HG03342 (cell line): ENCODE measurements around the gene VPS37D.
"Not testable (repeated sequence)": the region's sequence is repeated elsewhere in the genome, so short reads cannot be mapped to it uniquely, and the experiment has no call there.

Source experiments
- ATAC-seq: cut with Tn5 transposase; IDR thresholded peaks from one replicate; pipeline ENCODE4 v1.9.1; 2021; ENCODE audit warnings: mild to moderate bottlenecking, moderate library complexity; ENCODE audit not compliant: unreplicated experiment

Gene VPS37D

DNA sequence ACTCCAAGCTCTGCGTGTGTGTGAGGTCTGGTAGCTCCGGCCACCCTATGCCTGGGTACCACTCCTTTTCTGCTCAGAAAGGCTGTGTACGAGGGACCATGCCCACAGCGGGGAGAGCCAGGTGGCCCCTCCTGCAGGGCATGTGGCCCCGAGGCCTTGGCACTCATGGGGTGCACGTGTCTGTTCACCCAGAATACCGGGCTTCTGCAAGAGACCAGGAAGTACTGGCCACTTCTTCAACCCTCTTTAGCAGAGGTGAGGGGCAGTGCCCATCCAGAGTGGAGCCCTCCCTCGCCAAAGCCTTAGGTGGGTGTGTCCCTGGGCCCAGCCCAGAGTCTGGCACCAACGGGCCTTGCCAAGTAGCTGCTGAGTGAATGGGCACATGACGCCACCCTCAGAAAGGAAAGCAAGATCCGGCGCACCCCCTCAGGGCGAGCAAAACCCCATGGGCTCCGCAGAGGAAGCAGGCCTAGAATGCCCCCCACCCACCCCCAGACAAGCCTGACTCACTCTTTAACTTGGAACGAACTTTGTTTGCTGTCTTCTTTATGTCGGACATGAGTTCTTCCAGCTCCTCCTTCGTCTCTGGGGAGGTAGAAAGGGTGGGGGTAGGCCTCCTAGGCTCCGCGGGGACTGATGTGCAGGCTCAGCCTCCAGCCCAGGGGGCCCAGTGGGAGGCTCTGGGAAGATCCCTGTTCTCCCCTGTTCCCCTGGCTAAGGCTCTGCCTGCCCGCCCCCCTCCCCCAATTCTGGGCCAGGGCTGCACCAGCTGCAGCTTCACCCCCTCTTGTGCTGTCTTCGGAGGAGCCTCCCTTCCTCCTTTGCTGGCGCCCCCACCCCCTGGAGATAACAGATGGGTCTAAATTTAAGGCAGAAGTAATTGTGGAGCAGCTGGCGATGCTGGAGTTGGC is 37.3 kb downstream of the VPS37D start:
- no peak for ATAC-seq

DNA sequence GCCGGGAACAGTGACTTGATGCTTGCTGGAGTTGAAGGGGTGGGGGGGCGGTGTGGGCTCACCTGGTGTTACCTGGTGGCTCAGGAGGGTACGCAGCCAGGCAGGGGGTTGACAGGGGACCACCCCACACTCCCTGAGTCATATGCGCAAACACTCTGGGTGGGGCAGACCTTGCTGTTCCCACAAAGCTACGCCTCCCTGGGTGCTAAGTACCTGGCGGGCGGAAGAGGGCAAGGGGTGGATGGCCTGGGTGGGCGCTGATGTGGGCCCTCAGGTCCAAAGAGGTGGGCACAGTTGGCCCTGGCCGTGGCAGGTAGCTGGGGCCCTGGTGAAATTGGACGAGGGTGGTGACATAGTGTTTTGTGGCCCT is 37.9 kb downstream of the VPS37D start:
- ATAC-seq, result no peak

DNA sequence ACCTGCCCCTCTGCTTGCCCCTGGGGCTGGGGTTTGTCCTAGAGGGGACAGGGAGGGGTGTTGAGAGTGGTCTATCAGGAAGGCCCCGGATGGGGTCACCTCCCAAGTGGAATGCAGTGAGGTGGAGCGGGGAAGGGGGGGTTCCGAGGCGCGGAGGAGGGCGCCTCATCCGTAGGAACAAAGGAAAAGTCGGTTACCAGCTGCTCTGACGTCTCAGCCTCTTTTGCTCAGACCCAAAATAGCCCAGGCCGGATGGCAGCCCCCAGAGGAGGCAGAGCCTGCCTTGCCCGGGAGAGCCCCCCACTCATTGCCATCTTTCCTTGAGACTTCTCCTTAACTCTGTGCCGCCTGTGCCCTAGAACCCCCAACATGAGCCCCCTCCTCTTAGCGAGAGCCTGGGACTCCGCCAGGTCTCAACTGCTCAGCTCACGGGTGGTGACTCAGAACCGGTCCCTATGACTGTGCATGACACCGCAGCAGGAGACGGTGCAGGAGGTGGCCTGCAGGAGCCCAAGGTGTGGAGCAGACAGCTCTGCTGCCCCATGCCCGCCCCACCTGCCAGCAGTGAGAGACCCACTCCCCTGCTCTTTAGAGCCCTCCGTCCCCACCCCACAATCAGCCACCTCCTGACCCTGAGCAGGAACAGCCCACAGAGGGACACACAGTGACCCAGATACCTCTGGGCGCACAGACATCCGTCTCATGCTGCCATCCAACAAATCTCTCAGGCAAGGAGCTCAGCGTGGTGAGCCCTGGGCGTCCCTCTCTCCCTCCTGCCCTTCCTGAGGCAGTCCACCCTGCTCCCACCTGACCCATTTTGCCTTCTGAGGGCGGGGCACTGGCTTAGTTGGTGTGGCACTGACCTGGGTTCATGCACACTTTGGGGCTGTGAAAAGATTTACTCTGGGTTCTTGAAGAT is 38.8 kb downstream of the VPS37D start:
- no peak for ATAC-seq

DNA sequence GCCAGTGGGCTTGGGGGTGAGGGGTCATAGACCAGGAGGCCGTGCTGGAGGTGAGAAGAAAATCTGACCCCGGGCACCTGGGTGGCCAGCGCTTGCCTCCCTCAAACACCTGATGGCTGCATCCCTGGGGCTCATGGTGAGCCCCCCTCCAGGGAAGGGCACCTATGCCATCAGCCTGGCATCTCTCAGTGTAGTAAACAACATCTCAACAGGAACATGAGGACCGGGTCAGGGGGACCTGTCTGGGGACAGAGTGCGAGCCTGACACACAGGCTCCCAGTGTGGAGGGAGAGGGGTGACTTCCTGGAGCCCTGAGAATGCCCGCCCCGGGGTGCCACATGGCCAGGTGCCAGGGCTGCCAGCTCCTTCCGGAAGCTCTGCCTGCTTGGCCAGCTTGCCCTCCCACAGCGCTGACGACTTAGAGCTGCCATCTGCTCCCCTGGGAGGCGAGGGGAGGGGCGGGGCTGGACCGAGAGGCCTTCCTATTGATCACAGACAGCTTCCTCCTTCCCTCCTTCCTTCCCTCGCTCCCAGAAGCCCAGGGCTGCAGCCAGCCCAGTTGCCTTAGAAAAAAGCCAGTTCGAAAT is 39.5 kb downstream of the VPS37D start:
- ATAC-seq, result no peak

DNA sequence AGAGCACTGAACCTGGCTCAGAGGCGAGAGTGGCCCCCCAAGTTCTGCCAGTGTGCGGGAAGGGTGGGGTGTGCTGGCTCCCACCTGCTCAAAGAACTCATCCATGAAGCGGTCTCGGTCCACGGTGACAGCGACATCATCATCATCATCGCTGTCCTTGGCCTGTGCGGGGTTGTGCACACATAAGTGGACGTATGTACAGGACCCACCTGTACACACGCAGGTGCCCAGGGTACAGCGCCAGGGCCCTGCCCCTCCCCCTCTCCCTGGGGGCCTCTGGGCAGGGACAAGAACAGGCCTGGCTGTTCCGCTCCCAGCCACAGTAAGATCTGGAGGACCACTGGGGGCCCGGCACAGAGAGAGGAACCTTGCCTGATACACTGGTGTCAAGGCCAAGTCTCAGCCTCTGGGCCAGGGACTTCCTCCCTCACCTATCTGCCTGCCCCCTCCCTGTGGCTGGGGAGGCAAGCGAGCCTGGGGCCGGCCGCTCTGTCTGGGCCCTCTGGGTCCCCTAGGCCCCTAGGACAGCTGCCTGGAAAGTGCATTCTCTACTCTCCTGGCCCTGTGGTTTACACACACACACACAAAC is 41.4 kb downstream of the VPS37D start:
- no peak for ATAC-seq

DNA sequence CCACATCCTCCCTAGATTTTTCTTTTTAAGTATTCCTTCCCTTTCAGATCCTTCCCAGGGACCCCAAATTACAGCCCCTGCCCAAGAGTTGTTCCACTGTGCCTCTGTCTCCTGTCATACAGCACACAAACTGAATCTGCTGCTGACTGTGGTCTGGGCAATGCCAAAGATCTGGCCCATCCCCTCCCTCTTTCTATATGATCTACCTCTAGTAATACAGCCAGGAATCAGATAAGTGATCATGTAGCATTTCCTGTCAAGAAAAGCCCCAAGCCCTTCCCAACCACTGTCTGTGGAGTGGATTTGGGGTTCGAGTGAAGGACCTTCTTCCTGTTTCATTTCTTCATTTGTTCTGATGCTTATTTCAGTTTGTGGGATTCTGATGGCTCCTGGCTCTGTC is 45.1 kb downstream of the VPS37D start:
- ATAC-seq, result no peak

DNA sequence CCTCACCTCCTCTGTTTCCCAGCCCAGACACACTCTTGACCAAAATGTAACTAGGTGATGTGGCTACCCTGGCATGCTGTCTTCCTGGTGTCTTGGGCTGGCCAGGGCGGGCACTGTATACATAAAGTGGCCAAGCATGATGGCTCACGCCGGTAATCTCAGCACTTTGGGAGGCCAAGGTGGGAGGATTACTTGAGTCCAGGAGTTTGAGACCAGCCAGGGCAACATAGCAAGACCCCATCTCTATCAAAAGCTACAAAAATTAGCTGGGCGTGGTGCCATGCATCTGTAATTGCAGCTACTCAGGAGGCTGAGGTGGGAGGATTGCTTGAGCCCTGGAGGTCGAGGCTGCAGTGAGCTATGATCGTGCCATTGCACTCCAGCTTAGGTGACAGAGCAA is 45.7 kb downstream of the VPS37D start:
- ATAC-seq, result not testable (repeated sequence)

DNA sequence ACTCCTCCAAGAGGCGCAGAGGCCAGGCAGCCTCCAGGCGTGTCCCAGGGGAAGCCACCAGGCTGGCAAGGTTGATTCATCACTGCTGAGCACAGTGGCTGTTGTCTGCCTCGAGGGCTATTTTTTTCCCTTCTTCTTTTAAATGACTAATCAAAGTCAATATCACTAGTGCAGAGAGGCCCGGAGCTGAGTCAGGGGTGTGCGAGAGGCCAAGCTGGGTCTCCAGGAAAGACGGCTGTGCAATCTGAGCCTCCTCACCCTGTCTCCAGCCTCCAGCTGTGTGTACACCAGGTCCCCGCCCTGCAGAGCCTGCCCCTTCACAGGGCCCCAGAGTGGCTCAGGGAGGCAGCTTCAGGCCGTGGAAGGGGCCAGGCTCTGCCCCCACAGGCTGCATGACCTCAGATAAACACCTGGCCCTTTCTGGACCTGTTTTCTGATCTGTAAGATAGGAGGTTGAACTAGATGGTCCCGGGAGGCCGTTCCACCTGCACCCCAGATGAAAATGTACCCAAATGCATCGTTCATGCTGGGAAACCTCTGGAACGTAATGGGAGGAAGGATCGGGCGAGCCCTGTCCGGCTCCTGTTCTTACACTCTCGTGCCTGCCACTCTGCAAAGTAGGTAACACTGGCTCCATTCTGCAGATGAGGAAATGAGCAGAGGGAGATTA is 48.2 kb downstream of the VPS37D start:
- ATAC-seq, result no peak

DNA sequence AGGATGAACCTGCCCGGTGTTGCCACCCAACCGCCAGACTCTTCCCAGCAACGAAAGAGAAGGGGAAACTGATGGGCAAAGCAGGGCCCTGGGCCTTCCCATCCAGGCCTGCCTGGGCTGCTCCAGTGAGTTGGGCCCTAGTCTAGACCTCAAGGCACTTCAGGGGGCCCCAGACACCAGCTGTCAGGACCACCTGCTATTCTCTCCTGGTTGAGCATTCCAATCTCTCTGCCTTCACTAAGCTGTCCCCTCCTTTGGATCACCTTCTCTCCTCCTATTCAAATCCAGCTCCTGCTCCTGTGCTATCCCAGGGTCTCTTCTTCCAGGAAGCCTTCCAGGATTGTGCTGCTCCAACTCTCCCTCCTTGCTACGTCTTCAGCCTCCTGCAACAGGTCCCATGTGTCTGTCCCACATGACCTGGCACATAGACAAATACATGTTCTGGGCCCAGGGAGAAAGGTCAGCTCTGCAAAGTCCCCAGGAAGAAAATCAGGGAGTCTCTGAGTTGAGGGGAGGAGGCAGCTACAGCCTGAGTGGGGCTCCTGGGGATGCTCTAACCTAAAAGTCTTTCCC is 48.8 kb downstream of the VPS37D start:
- no peak for ATAC-seq

DNA sequence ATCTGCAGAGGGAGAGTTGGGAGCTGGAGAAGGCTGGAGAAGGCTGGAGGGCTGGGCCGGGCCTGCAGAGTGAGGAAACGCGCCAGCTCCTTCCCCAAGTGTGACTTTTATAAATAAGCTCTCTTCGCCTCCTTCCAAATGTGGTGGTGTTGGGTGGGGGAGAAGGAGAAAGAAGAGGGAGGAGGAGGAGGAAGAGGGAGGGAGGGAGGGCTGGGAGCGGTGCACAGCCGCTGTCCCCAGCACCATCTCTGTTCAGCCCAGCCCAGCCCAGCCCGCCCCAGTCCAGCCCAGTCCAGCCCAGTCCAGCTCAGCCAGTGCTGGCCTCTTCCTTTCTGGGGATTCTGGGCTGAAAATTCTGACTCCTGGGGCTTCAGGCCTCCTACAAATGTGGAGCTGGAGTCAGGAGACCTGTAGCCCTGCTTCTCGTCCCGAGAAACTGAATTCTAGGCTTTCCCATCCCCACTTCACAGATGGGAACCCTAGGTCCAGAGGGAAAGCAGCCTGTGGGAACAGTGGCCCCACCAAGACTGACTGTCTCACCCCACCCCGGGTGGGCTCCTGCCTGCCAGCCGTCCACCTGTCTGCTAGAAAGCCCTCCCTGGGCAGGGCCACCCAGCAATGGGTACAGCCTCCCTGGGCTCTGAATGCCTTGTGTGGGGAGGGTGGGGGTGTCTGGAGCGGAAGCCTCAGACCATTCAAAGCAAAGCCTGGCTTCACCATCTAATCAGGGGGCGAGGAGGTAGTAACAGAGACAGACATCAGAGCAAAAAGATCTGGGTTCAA is 49.6 kb downstream of the VPS37D start:
- no peak for ATAC-seq

DNA sequence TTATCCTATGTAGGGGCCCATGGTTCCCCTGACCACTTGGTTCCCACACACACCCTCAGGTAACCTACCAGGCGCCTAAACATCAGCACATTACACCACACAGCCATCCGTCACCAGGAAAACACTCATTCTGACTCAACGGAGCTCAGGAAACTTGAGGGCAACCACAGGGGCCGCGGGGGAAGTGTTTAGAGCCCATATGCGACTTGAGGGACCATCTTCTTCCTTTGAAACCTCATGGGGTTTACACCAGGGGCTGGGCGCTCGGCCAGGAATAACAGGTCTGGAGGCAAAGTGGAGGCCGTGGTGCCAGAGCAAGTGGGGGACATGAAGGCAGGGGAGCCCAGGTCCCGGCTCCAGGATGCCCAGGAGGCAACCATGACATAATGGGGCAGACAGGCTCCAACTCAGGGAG is 50.4 kb downstream of the VPS37D start:
- no peak for ATAC-seq

DNA sequence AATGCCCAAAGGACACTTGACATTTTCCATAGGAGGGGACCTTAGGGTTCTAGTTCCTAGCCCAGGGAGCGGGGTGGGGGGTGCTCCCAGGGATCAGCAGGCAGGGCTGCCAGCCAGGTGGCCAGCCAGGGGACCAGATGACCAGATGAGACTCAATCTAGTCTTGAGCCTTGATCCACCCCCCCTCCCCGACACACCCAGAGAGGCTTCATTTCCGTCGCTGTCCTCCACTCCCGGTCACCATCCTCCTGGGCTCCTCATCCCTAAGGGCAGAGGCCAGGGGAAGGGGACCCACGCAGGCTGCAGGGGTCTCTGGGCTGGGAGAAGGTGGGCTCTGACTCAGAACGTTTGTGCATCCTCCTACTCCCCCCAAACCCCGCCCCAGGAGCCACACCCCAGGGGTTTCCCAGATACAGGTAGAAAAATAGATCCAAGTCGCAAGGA is 50.8 kb downstream of the VPS37D start:
- no peak for ATAC-seq

DNA sequence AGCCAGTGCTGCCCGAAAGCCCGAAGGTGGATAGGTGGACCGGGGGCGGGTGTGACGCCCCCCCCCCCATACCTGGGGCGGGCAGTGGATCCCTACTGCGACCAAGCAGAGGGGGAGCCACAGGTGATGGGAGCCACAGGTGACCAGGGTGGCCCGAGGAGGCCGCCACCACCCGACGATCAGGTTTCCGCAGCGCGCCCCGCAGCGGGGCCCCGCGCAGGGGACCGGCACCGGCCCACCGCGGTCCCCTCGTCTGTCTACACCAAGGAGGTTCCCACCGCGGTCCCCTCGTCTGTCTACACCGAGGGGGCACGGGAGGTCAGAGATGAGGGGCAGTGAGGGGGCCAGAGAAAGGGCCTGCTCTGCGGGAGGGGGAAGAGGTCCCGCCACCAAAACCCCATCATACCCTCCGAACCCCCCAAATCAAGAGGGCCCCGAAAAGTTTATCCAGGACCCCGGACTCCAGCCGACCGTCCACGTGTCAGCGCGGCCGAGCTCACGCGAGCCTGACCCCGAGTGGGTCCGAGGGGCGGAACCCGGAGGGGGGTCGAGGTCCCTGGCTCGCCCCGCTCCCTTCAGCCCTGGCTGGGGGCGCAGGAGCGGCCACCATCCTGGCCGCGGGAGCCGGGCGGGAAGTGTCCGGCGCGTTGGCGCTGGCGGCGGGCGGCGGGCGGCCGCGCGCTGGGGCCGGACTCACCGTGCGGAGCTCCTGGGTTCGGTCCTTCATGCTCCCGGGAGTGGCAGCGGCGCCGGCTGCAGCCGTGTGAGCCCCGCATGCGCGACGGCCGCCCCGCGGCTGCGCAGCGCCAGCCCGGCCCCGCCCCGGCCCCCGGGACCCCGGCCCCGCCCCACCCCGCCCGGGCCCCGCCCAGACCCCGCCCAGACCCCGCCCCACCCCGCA is 51.5 kb downstream of the VPS37D start, which contains the start of gene STX1A:
TSS of gene STX1A (minus strand) at position 765 of the 901 bp plus-strand sequence. CDS start at position 727, 38 bp downstream.
- ATAC-seq, result peak; percentile 70

DNA sequence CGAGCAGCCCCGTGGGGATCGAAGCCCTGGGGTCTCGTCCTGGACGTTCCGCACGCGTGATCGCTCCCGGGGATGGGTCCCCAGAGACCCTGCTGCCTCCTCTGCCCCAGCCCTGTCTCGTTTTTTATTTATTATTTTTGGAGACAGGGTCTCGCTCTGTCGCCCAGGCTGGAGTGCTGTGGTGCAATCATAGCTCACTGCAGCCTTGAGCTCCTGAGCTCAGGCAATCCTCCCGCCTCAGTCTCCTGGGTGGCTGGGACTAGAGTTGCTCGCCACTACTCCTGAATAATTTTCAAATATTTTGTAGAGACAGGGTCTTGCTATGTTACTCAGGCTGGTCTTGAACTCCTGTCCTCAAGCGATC is 52.2 kb downstream of the VPS37D start:
- no peak for ATAC-seq

DNA sequence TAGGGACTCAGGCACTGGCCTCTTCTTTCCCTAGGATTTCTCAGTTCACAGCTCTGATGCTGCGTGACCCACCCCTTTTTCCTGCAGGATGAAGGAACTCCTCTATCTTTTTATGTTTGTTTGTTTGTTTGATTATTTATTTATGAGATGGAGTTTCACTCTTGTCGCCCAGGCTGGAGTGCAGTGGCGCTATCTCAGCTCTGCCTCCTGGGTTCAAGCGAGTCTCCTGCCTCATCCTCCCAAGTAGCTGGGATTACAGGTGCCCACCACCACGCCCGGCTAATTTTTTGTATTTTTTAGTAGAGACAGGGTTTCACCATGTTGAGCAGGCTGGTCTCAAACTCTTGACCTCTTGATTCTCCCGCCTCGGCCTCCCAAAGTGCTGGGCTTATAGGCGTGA is 52.8 kb downstream of the VPS37D start:
- not testable (repeated sequence) for ATAC-seq

DNA sequence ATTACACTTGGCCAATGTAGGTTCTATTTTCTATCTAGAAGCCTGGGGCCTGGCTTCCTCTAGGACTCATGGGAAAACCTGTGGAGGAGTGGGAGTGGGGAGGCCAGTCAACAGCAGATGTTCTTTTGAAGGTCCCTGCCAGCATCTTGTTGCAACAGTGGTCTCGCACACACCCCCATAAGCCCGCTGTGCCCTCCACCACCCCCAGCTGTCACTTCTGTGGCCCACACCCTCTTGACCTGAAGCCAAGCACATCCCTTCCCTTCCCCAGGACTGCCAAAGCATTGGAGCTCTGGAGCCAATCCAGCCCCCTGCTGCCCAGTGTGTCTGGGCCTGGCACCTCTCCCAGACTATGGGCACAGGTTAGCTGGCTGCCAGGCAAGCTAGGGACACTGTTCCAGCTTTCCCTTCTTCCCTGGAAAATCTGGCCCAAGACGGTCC is 53.8 kb downstream of the VPS37D start:
- no peak for ATAC-seq
